ENCODE results near the gene SLC27A1. TPM values are rescaled to one million over a fixed set of nuclear protein-coding genes. Genes with fewer than 3 reads are reported as not detected.
"Not testable (repeated sequence)": the region's sequence is repeated elsewhere in the genome, so short reads cannot be mapped to it uniquely, and the experiment has no call there.

SLC27A1 gene
- total RNA-seq, 1 donor from 2014 or later = 13.2 TPM

DNA sequence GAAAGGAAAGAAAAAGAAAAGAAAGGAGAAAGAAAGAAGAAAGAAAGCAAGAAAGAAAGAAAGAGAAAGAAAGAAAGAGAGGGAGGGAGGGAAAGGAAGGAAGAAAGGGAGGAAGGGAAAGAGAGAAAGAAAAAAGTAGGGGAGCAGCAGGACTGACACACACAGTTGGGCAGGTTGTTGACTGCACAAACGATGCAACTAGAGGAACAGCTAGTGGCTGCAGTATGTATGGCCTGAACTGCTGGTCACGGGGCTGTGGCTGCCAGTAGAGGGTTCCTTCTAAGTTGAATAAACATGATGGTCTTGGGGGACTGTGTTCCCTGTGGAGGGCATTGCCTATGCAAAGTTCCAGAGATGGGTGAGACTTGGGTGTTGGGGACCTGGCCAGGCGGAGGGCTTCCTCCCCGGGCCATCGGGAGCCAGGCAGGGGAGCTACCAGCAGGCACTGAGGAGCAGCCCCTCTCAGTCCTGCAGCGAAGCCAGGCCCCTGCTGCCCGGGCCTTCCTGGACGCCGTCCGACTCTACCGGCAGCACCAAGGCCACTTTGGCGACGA, 68.4 kb downstream of the SLC27A1 start:
- DNase-seq (ENCODE audit: low read depth in 2 of 2) = no peak

GRCh38 chr19:17539238-17540117, 69.2 kb downstream of the SLC27A1 start:
- DNase-seq (ENCODE audit: low read depth in 2 of 2) = peak; percentile 68 to 93

GRCh38 chr19:17540174-17540573, 69.8 kb downstream of the SLC27A1 start:
- no peak for DNase-seq (ENCODE audit: low read depth in 2 of 2)

- DNase-seq (ENCODE audit: low read depth in 2 of 2) = no peak
These were observed 70.9 kb downstream of the SLC27A1 start for GRCh38 chr19:17541184-17541759.

DNA sequence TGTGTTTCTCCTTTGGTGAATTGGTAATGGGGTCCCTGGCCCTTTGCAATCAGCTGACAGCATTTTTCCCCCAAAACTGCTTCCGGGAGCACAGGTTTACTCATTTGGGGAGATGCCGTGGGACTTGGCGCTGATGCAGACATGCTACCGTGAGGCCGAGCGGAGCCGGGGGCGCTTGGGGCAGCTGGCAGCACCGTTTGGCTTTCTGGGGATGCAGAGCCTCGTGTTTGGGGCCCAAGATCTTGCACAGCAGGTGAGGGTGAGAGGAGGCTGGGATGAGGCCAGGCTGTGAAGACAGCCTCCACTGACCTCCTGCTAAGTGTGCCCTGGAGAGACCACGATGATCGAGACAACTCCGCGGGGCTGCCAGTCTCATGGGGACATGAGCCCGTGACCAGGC, 71.7 kb downstream of the SLC27A1 start:
- DNase-seq (ENCODE audit: low read depth in 2 of 2) = no peak

- no peak for DNase-seq (ENCODE audit: low read depth in 2 of 2)
These were observed 72.7 kb downstream of the SLC27A1 start for GRCh38 chr19:17542793-17543582.

- no peak for DNase-seq (ENCODE audit: low read depth in 2 of 2)
These were observed 73.7 kb downstream of the SLC27A1 start for GRCh38 chr19:17543986-17544385.

- DNase-seq (ENCODE audit: low read depth in 2 of 2) = no peak
These were observed 74.1 kb downstream of the SLC27A1 start for GRCh38 chr19:17544418-17544817.

DNA sequence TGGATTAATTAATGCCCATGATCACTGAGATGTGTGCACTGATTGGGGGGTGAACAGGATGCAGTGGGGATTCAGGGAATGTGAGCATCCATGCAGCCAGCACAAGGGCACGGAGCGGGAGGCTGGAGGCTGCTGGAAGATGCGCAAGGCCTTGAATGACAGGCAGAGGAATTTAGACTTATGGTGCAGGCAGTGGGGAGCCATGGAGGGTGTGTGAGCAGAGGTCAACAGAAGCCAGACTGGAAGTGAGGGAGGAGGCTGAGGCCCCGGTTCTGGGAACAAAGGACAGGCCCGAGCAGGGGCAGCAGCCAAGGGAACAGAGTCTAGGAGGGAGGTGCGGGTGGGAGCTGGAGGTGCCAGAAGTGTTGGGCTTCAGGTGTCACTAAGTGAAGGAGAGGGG, 77.8 kb downstream of the SLC27A1 start:
- no peak for DNase-seq (ENCODE audit: low read depth in 2 of 2)

GRCh38 chr19:17549085-17549740, 78.9 kb downstream of the SLC27A1 start:
- no peak for DNase-seq (ENCODE audit: low read depth in 2 of 2)

- no peak for DNase-seq (ENCODE audit: low read depth in 2 of 2)
These were observed 79.8 kb downstream of the SLC27A1 start for GRCh38 chr19:17550076-17550667.

- DNase-seq (ENCODE audit: low read depth in 2 of 2) = not testable (repeated sequence)
These were observed 82.4 kb downstream of the SLC27A1 start for GRCh38 chr19:17552735-17553134.

DNA sequence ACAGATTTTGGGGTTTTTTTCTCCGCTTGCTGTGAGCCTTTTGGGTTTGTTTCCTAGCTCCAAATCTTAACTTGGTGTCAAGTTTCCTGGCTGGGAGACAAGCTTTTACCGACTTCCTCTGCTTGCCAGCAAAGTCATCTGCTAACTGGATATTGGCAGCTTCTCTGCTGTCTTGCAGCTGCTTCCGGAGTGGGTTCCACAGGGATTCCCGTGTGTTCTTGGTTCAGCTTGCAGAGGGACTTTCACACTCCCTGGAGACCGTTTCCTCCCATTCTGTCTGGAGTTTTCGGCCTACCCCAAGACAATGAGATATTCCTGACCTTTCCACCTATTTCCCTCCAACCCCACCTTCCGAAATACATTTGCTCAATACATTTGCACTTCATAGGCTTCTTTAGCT, 82.9 kb downstream of the SLC27A1 start:
- peak; percentile 76 to 99 for DNase-seq (ENCODE audit: low read depth in 2 of 2)

DNA sequence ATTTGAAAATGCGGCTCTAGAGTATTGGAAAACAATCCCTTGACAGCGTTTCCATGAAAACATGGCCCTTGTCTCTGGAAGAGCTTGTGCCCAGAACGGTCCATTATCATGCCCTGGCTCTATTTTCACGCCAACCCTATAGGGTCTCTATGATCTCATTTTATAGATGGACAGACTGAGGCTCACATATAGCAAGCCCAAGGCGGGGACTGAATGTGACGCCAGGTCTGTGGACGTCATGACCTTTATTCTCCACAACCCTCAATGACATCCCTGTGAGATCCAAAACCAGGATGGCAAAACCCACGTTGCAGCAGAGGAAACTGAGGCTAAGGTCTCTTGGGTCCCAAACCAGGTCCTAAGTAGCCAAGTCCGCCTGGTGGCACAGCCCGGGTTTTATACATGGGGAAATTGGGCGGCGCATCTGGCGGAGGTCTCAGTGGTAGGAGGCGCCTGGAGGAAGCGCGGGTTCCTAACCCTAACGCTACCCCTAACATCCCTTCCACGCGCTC, 84.7 kb downstream of the SLC27A1 start:
- no peak for DNase-seq (ENCODE audit: low read depth in 2 of 2)

DNA sequence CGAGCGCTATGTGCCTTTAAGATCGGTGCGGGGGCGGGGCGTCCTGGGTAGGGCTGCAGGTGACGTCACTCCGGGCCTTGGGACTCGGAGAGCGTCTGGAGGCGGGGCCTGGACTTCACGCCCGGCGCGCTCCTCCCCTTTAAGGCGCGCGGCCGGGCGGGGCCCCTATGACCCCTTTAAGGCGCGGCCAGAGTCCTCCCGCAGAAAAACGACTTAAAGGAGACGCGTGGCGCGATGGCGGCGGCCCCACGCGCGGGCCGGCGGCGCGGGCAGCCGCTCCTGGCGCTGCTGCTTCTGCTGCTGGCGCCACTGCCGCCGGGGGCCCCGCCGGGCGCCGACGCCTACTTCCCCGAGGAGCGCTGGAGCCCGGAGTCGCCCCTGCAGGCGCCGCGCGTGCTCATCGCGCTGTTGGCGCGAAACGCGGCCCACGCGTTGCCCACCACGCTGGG, 85.2 kb downstream of the SLC27A1 start, which contains the start of gene COLGALT1:
TSS of gene COLGALT1 (plus strand) at position 170 of the 449 bp plus-strand sequence. CDS start at position 235, 65 bp downstream.
- peak; percentile 76 to 98 for DNase-seq (ENCODE audit: low read depth in 2 of 2)

Other genes starting within 250 kb of the SLC27A1 start
- 2.1 and 7.0 TPM in 2 replicates for gene OCEL1, start 244.3 kb upstream of the SLC27A1 start, total RNA-seq
- gene NR2F6, start 224.6 kb upstream of the SLC27A1 start, total RNA-seq = 31.6 and 32.9 TPM in 2 replicates
- 20.9 and 37.4 TPM in 2 replicates for gene USHBP1, start 205.8 kb upstream of the SLC27A1 start, total RNA-seq
- 80.7 and 95.3 TPM in 2 replicates for gene BABAM1, start 203.1 kb upstream of the SLC27A1 start, total RNA-seq
- 0.51 and 0.63 TPM in 2 replicates for gene ANKLE1, start 188.6 kb upstream of the SLC27A1 start, total RNA-seq
- gene ABHD8, start 167.1 kb upstream of the SLC27A1 start, total RNA-seq = 5.1 and 8.2 TPM in 2 replicates
- 42.1 and 46.1 TPM in 2 replicates for gene MRPL34, start 164.7 kb upstream of the SLC27A1 start, total RNA-seq
- gene DDA1, start 161.0 kb upstream of the SLC27A1 start, total RNA-seq = 18.2 and 24.5 TPM in 2 replicates
- gene ANO8, start 135.7 kb upstream of the SLC27A1 start, total RNA-seq = 1.8 and 2.8 TPM in 2 replicates
- gene GTPBP3, start 133.0 kb upstream of the SLC27A1 start, total RNA-seq = 7.6 and 9.1 TPM in 2 replicates
- 5.9 and 21.2 TPM in 2 replicates for gene PLVAP, start 93.2 kb upstream of the SLC27A1 start, total RNA-seq
- not detected in 2 replicates for gene CCDC194, start 76.3 kb upstream of the SLC27A1 start, total RNA-seq
- gene BST2, start 64.9 kb upstream of the SLC27A1 start, total RNA-seq = 1.9 and 4.0 TPM in 2 replicates
- 29.4 and 41.7 TPM in 2 replicates for gene MVB12A, start 50.5 kb upstream of the SLC27A1 start, total RNA-seq
- not detected in 2 replicates for gene TMEM221, start 21.9 kb upstream of the SLC27A1 start, total RNA-seq
- not detected in 2 replicates for gene NXNL1, start 9.6 kb upstream of the SLC27A1 start, total RNA-seq
- 32.6 and 80.5 TPM in 2 replicates for gene PGLS, start 41.1 kb downstream of the SLC27A1 start, total RNA-seq
- gene COLGALT1, start 85.1 kb downstream of the SLC27A1 start, total RNA-seq = 57.9 and 60.7 TPM in 2 replicates
- gene UNC13A, start 217.8 kb downstream of the SLC27A1 start, total RNA-seq = 0.13 TPM in 2 replicates
- gene MAP1S, start 249.0 kb downstream of the SLC27A1 start, total RNA-seq = 27.5 and 52.5 TPM in 2 replicates